HEK293 (cell line): ENCODE data around the gene TUG1.

Source experiments
- CTCF ChIA-PET: fragments of 350-600 bp; formaldehyde crosslinking; extraction: SDS; loops from one replicate; lab custom pipeline; 2021; ENCODE audit warnings: antibody characterized with exemption; lab: Yijun Ruan, JAX
- POLR2A ChIA-PET: fragments of 300-600 bp; formaldehyde crosslinking; extraction: SDS; loops from one replicate; lab custom pipeline; 2020; ENCODE audit warnings: antibody characterized with exemption, inconsistent platforms; lab: Yijun Ruan, JAX
- H3K27ac ChIP-seq: fragments of 200-500 bp; sonication (Bioruptor generic); 2 replicates; pipeline ENCODE4 v1.5.1; 2014; ENCODE audit warnings: low read depth, low read length, control low read depth, inconsistent platforms; ENCODE audit errors: extremely low read depth
- H3K36me3 ChIP-seq, 2 experiments: fragments of 200-500 bp in 1 of 2; sonication (Bioruptor generic) in 1 of 2; 1 replicate in 1 of 2; 2 replicates in 1 of 2; pipeline ENCODE4 v1.5.1; 2014 to 2017; ENCODE audit warnings: inconsistent platforms in 2 of 2, low read length in 2 of 2; ENCODE audit not compliant: control insufficient read depth in 2 of 2, insufficient read depth in 1 of 2
- H3K4me1 ChIP-seq: fragments of 200-500 bp; sonication (Bioruptor generic); 2 replicates; pipeline ENCODE4 v1.5.1; 2014; ENCODE audit warnings: mild to moderate bottlenecking, low read length, inconsistent platforms; ENCODE audit not compliant: control insufficient read depth, insufficient read depth
- H3K4me3 ChIP-seq: 2 replicates; pipeline ENCODE4 v1.5.1; 2011; ENCODE audit warnings: low read depth, mild to moderate bottlenecking, control low read depth, low read length, moderate library complexity
- H3K9me3 ChIP-seq: fragments of 200-500 bp; sonication (Bioruptor generic); 2 replicates; pipeline ENCODE4 v1.5.1; 2014; ENCODE audit warnings: low read depth, low read length, inconsistent platforms; ENCODE audit not compliant: control insufficient read depth, insufficient read depth
- HIC1 ChIP-seq: fragments of 450-650 bp; formaldehyde crosslinking; IDR thresholded peaks from 2 replicates; pipeline ENCODE4 v1.5.1; 2016; ENCODE audit warnings: missing biosample characterization, missing genetic modification characterization
- HOXC10 ChIP-seq: sonication (generic); formaldehyde crosslinking; IDR thresholded peaks from 2 replicates; pipeline ENCODE4 v1.8.1; 2023; ENCODE audit warnings: mild to moderate bottlenecking, missing genetic modification reagents
- RBAK ChIP-seq: fragments of 450-650 bp; formaldehyde crosslinking; IDR thresholded peaks from 2 replicates; pipeline ENCODE4 v1.5.1; 2016; ENCODE audit warnings: missing biosample characterization, missing genetic modification characterization
- SETDB1 ChIP-seq: IDR thresholded peaks from one replicate; pipeline ENCODE4 v1.6.1; 2017; ENCODE audit warnings: mild to moderate bottlenecking, low read length, moderate library complexity, mixed read lengths; ENCODE audit not compliant: insufficient read length
- TCF7L2 ChIP-seq: IDR thresholded peaks from 2 replicates; pipeline ENCODE4 v1.6.1; 2011; ENCODE audit warnings: low read depth, mild to moderate bottlenecking, inconsistent platforms, low read length, moderate library complexity, borderline replicate concordance
- ZBTB49 ChIP-seq: fragments of 450-650 bp; formaldehyde crosslinking; IDR thresholded peaks from 2 replicates; pipeline ENCODE4 v1.5.1; 2016; ENCODE audit warnings: missing biosample characterization, missing genetic modification characterization, low read depth
- ZFP3 ChIP-seq: fragments of 450-650 bp; formaldehyde crosslinking; IDR thresholded peaks from 2 replicates; pipeline ENCODE4 v1.5.1; 2016; ENCODE audit warnings: low read depth, missing biosample characterization, missing genetic modification characterization
- ZFP41 ChIP-seq: fragments of 450-650 bp; formaldehyde crosslinking; IDR thresholded peaks from 2 replicates; pipeline ENCODE4 v1.5.1; 2016; ENCODE audit warnings: missing biosample characterization, missing genetic modification characterization, borderline replicate concordance
- ZNF175 ChIP-seq: fragments of 450-650 bp; formaldehyde crosslinking; IDR thresholded peaks from 2 replicates; pipeline ENCODE4 v1.5.1; 2016; ENCODE audit warnings: missing biosample characterization, missing genetic modification characterization
- ZNF24 ChIP-seq: fragments of 450-650 bp; formaldehyde crosslinking; IDR thresholded peaks from 2 replicates; pipeline ENCODE4 v1.5.1; 2016; ENCODE audit warnings: missing biosample characterization, missing genetic modification characterization
- ZNF302 ChIP-seq: fragments of 450-650 bp; formaldehyde crosslinking; IDR thresholded peaks from 2 replicates; pipeline ENCODE4 v1.5.1; 2016; ENCODE audit warnings: missing biosample characterization, missing genetic modification characterization, low read depth
- ZNF350 ChIP-seq: fragments of 450-650 bp; formaldehyde crosslinking; IDR thresholded peaks from 2 replicates; pipeline ENCODE4 v1.5.0; 2017; ENCODE audit warnings: missing biosample characterization, mild to moderate bottlenecking, missing genetic modification characterization
- ZNF473 ChIP-seq: fragments of 450-650 bp; formaldehyde crosslinking; IDR thresholded peaks from 2 replicates; pipeline ENCODE4 v1.5.1; 2017; ENCODE audit warnings: missing biosample characterization, missing genetic modification characterization
- ZNF513 ChIP-seq: fragments of 450-650 bp; IDR thresholded peaks from 2 replicates; pipeline ENCODE4 v1.5.1; 2018; ENCODE audit warnings: missing biosample characterization, missing genetic modification characterization
- ZNF561 ChIP-seq: fragments of 450-650 bp; IDR thresholded peaks from 2 replicates; pipeline ENCODE4 v1.5.1; 2018; ENCODE audit warnings: missing biosample characterization, missing genetic modification characterization, borderline replicate concordance
- ZNF600 ChIP-seq: fragments of 450-650 bp; formaldehyde crosslinking; IDR thresholded peaks from 2 replicates; pipeline ENCODE4 v1.5.1; 2016; ENCODE audit warnings: missing biosample characterization, missing genetic modification characterization
- ZNF623 ChIP-seq: fragments of 450-650 bp; formaldehyde crosslinking; IDR thresholded peaks from 2 replicates; pipeline ENCODE4 v1.5.1; 2016; ENCODE audit warnings: missing biosample characterization, missing genetic modification characterization
- ZNF645 ChIP-seq: fragments of 450-650 bp; formaldehyde crosslinking; IDR thresholded peaks from 2 replicates; pipeline ENCODE4; 2016; ENCODE audit warnings: missing biosample characterization, missing genetic modification characterization
- ZNF670 ChIP-seq: fragments of 450-650 bp; formaldehyde crosslinking; IDR thresholded peaks from 2 replicates; pipeline ENCODE4 v1.5.1; 2016; ENCODE audit warnings: missing biosample characterization, missing genetic modification characterization, low read depth
- ZNF830 ChIP-seq: fragments of 450-650 bp; IDR thresholded peaks from 2 replicates; pipeline ENCODE4 v1.5.0; 2018; ENCODE audit warnings: missing biosample characterization, missing genetic modification characterization, low read depth, mild to moderate bottlenecking, moderate library complexity
- ZNF837 ChIP-seq: fragments of 450-650 bp; formaldehyde crosslinking; IDR thresholded peaks from 2 replicates; pipeline ENCODE4 v1.5.1; 2016; ENCODE audit warnings: missing biosample characterization, missing genetic modification characterization
- ZSCAN5A ChIP-seq: fragments of 450-650 bp; formaldehyde crosslinking; IDR thresholded peaks from 2 replicates; pipeline ENCODE4 v1.5.1; 2016; ENCODE audit warnings: missing biosample characterization, missing genetic modification characterization

TUG1 gene

GRCh38 chr22:30998329-30998728 lies 29.3 kb downstream of the TUG1 start:
- Histone ChIP-seq H3K27ac (no peak overlapping the region), H3K4me3 (no peak overlapping the region), H3K36me3 (no peaks in the 10 kb centered on the region), H3K4me1 (no peaks in the 10 kb centered on the region), H3K9me3 (no peaks in the 10 kb centered on the region)
- POLR2A ChIA-PET: interaction anchor here (0.8 kb wide), 1 partner anchor 29 kb away, joined by 3 read pairs; the partner anchor contains the start of gene TUG1
- CTCF ChIA-PET: interaction anchor here (0.6 kb wide), 1 partner anchor 575 kb away, joined by 3 read pairs; no protein-coding TSS in a partner anchor
- TF ChIP-seq ZNF623 (peak; percentile 78), TCF7L2 (no peak)

GRCh38 chr22:31001124-31001770 lies 32.2 kb downstream of the TUG1 start:
- CTCF ChIA-PET: no interaction called here

More at GRCh38 chr22:31001124-31001770, 32.2 kb downstream of the TUG1 start:
- H3K36me3 ChIP-seq: no peaks in the 10 kb centered on the region
- POLR2A ChIA-PET: interaction anchor here (1.6 kb wide), 1 partner anchor 32 kb away, joined by 4 read pairs; the partner anchor contains the start of genes MORC2 and TUG1
- no peaks in the 10 kb centered on the region for H3K9me3 ChIP-seq
- H3K27ac ChIP-seq: no peak overlapping the region
- no peak for TF ChIP-seq ZNF513 (tag by site-specific recombination)
- no peak for TF ChIP-seq ZNF600 (tag by site-specific recombination)
- TF ChIP-seq HIC1 (tag by site-specific recombination): no peak
- TF ChIP-seq ZNF350 (tag by site-specific recombination): no peak
- TF ChIP-seq RBAK (tag by site-specific recombination): no peak
- no peak for TF ChIP-seq ZNF837 (tag by site-specific recombination)
- no peak for TF ChIP-seq HOXC10 (CRISPR knock-in tag)
- TF ChIP-seq ZNF830 (tag by site-specific recombination): no peak
- TF ChIP-seq SETDB1: no peak
- TF ChIP-seq ZNF670 (tag by site-specific recombination): no peak
- no peak for TF ChIP-seq ZNF473
- TF ChIP-seq ZFP3 (tag by site-specific recombination): no peak
- TF ChIP-seq ZSCAN5A (tag by site-specific recombination): no peak
- TF ChIP-seq ZNF302: no peak
- TF ChIP-seq ZFP41 (tag by site-specific recombination): no peak
- TF ChIP-seq ZNF175 (tag by site-specific recombination): no peak
- no peak for TF ChIP-seq ZBTB49 (tag by site-specific recombination)
- TF ChIP-seq ZNF24 (tag by site-specific recombination): no peak
- TF ChIP-seq ZNF561 (tag by site-specific recombination): no peak
- no peak for TF ChIP-seq ZNF645 (tag by site-specific recombination)
- no peaks in the 10 kb centered on the region for H3K4me1 ChIP-seq
- no peak overlapping the region for H3K4me3 ChIP-seq
